T-helper 2 cell (primary cell): ENCODE results near the gene ANXA8.

Source experiments
- DNase-seq, 5 experiments: peaks; one replicate each; pipeline versions ENCODE4 v3.0.0 to v3.0.0-alpha.2; 2012 to 2022

Gene ANXA8

GRCh38 chr10:47447209-47447608 lies 36.7 kb downstream of the ANXA8 start:
- no peak for DNase-seq

- DNase-seq: no peak
Measured at GRCh38 chr10:47445720-47446119, 38.2 kb downstream of the ANXA8 start.

GRCh38 chr10:47444047-47444446 lies 39.9 kb downstream of the ANXA8 start:
- DNase-seq: no peak

- DNase-seq: no peak
Measured at GRCh38 chr10:47443145-47443544, 40.8 kb downstream of the ANXA8 start.

GRCh38 chr10:47442351-47442750 lies 41.6 kb downstream of the ANXA8 start:
- DNase-seq: no peak

- peak in 1 of 5 experiments; percentile 86 for DNase-seq
Measured at GRCh38 chr10:47441938-47442337, 42.0 kb downstream of the ANXA8 start.

GRCh38 chr10:47440207-47440606 lies 43.7 kb downstream of the ANXA8 start:
- no peak for DNase-seq

GRCh38 chr10:47438857-47439474 lies 44.9 kb downstream of the ANXA8 start:
- peak in 1 of 5 experiments; percentile 49 for DNase-seq

GRCh38 chr10:47435081-47435480 lies 48.8 kb downstream of the ANXA8 start:
- DNase-seq: no peak

- DNase-seq: no peak
Measured at GRCh38 chr10:47425813-47426419, 58.0 kb downstream of the ANXA8 start.

GRCh38 chr10:47424231-47424630 lies 59.7 kb downstream of the ANXA8 start:
- no peak for DNase-seq

- DNase-seq: no peak
Measured at GRCh38 chr10:47423476-47423875, 60.4 kb downstream of the ANXA8 start.

- DNase-seq: no peak
Measured at GRCh38 chr10:47421057-47421952, 62.6 kb downstream of the ANXA8 start.

GRCh38 chr10:47420305-47421056 lies 63.4 kb downstream of the ANXA8 start:
- DNase-seq: no peak

GRCh38 chr10:47419421-47419820 lies 64.5 kb downstream of the ANXA8 start:
- no peak for DNase-seq

- no peak for DNase-seq
Measured at GRCh38 chr10:47418966-47419365, 64.9 kb downstream of the ANXA8 start.

GRCh38 chr10:47418321-47418720 lies 65.6 kb downstream of the ANXA8 start:
- DNase-seq: no peak
